NCI-H748 (cell line): ENCODE data around the gene SHH.

Experiments
- DNase-seq: peaks from one replicate; lab custom pipeline; 2025; ENCODE audit not compliant: unreplicated experiment; lab: John Stamatoyannopoulos, UW

The SHH gene

GRCh38 chr7:155811895-155812761, at the start of gene SHH:
TSS of gene SHH (minus strand) at chr7:155812463. CDS start at chr7:155812122, 341 bp downstream.
- DNase-seq, result peak; percentile 87

- peak; percentile 29 for DNase-seq
Observed at GRCh38 chr7:155861480-155861868, 49.2 kb upstream of the SHH start.

GRCh38 chr7:155860840-155861479, 48.7 kb upstream of the SHH start:
- peak; percentile 53 for DNase-seq

GRCh38 chr7:155860461-155860839, 48.2 kb upstream of the SHH start:
- no peak for DNase-seq

- no peak for DNase-seq
Observed at GRCh38 chr7:155858521-155859061, 46.3 kb upstream of the SHH start.

- no peak for DNase-seq
Observed at GRCh38 chr7:155857141-155857540, 44.9 kb upstream of the SHH start.

- DNase-seq, result no peak
Observed at GRCh38 chr7:155856656-155857055, 44.4 kb upstream of the SHH start.

GRCh38 chr7:155852426-155853301, 40.4 kb upstream of the SHH start:
- DNase-seq, result no peak

GRCh38 chr7:155851892-155852291, 39.6 kb upstream of the SHH start:
- DNase-seq, result no peak

- no peak for DNase-seq
Observed at GRCh38 chr7:155850766-155851678, 38.8 kb upstream of the SHH start.

- no peak for DNase-seq
Observed at GRCh38 chr7:155850001-155850436, 37.8 kb upstream of the SHH start.

- no peak for DNase-seq
Observed at GRCh38 chr7:155848691-155849669, 36.7 kb upstream of the SHH start.

- no peak for DNase-seq
Observed at GRCh38 chr7:155847821-155848435, 35.7 kb upstream of the SHH start.

GRCh38 chr7:155846936-155847335, 34.7 kb upstream of the SHH start:
- no peak for DNase-seq

- DNase-seq, result no peak
Observed at GRCh38 chr7:155846156-155846555, 33.9 kb upstream of the SHH start.

- no peak for DNase-seq
Observed at GRCh38 chr7:155845226-155845625, 33.0 kb upstream of the SHH start.

GRCh38 chr7:155844526-155844925, 32.3 kb upstream of the SHH start:
- DNase-seq, result no peak

GRCh38 chr7:155844019-155844453, 31.8 kb upstream of the SHH start:
- no peak for DNase-seq
